ENCODE measurements around the gene ABCG4. TPM values are rescaled to one million over a fixed set of nuclear protein-coding genes. Genes with fewer than 3 reads are reported as not detected.

ABCG4 gene
- total and polyA plus RNA-seq, 2 of the 8 experiments (the other 6 are each of a cell fraction or from before 2014, with no cell fraction given), result 1.8 to 2.3 TPM

DNA sequence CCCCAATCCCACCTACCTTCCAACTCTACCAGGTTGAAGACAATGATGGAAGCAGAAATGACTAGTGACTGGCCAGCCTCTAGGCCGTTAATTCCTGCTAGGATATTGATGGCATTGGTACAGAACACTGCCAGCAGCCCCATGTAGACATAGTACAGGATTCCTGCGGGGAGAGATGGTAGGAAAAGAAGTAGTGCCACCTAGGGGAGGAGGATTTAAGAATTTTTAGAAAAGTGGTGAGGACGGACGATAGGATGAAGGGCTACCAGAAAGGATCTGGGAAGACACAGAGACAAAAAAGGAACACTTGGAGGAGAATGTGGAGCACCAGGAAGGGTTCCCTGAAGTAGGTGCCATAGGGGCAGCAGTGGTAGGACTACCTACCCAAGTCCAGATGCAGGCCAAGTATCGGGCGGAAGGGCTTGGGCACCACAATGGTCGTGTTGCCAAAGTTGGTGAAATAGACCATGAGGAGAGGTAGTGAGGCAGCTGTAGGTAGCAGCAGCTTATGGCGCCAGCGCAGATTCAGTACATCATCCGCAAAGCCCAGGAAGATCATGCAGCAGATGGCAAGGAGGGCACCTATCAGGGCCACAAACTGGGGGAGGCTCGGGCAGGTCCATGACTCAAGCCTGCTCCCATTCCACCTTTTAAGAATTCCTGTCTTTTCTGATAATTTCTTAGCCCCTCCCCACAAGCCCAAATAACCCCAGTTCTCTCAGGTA lies 48.4 kb upstream of the ABCG4 start:
- 53% methylated on average over 11 of the region's 11 CpGs; no CpG with 5 or more reads in 1 of the 2 experiments for WGBS, 2 experiments (ENCODE audit: extremely low coverage in 1 of 2, insufficient coverage in 1 of 2, insufficient read length in 1 of 2, insufficient replicate concordance in 2 of 2, low coverage in 1 of 2, low lambda C conversion rate in 2 of 2, missing lambda C conversion rate in 1 of 2)
- Histone ChIP-seq H3K23me2 (ENCODE audit: low read depth, low read length) (peaks cover 17% of the 10 kb centered on the region), H3K27me3 (replicated peaks in 1 of 4; ENCODE audit: control insufficient read depth in 3 of 4, extremely low read depth in 1 of 4, insufficient read depth in 3 of 4, low read length in 3 of 4) (no peaks in the 10 kb centered on the region), H2BK120ac (replicated peaks; ENCODE audit: low read depth, low read length) (no peak overlapping the region), H3K36me3 (ENCODE audit: control insufficient read depth in 2 of 4, insufficient read depth in 4 of 4, low read length in 3 of 4) (peaks cover 5 to 24% (median 16%) of the 10 kb centered on the region in 4 experiments; a peak in 6 of 8 replicates), H3K4me2 (ENCODE audit: insufficient read depth in 1 of 2, low read depth in 2 of 2, low read length in 2 of 2) (peak overlapping the region; percentile 92 to 98), H2AK5ac (ENCODE audit: low read depth, low read length) (peak overlapping the region; percentile 99), H3K18ac (ENCODE audit: extremely low read depth, low read length) (0 out of 2 replicates have a peak overlapping the region, but pooled peaks have one; percentile 43), H3K56ac (replicated peaks; ENCODE audit: insufficient read length, low read depth, low read length) (no peak overlapping the region), H3K14ac (ENCODE audit: insufficient read length) (no peak overlapping the region), H3K79me2 (ENCODE audit: control insufficient read depth in 1 of 2, insufficient read depth in 2 of 2, low read length in 2 of 2) (peaks cover 0 to 12% of the 10 kb centered on the region in 2 experiments; a peak in 2 of 4 replicates), H3K27ac (ENCODE audit: low read depth, low read length) (no peak overlapping the region), H4K5ac (ENCODE audit: insufficient read length, low read depth, low read length) (no peak overlapping the region), H3K9ac (replicated peaks in 1 of 4; ENCODE audit: extremely low read depth in 1 of 4, low read depth in 3 of 4, low read length in 3 of 4) (peak overlapping the region in 3 of 4 experiments; percentile 25 to 92 (median 90); a peak in 5 of 7 replicates), H3K79me1 (ENCODE audit: low read depth, low read length) (peaks cover 7% of the 10 kb centered on the region), H4K8ac (ENCODE audit: extremely low read depth, insufficient read depth, low read length) (no peak overlapping the region; the same call in 1 of the 2 replicates), H2BK15ac (ENCODE audit: low read length) (peak overlapping the region; percentile 95; the same call in 1 of the 2 replicates), H4K20me1 (replicated peaks in 1 of 2; ENCODE audit: control insufficient read depth in 1 of 2, insufficient read depth in 2 of 2, low read length in 2 of 2) (peaks cover 0 to 2% of the 10 kb centered on the region in 2 experiments), H4K91ac (replicated peaks; ENCODE audit: insufficient read length, low read length) (no peak overlapping the region), H2BK20ac (ENCODE audit: low read length) (peak overlapping the region; percentile 90; the same call in 1 of the 2 replicates), H3K4me3 (ENCODE audit: extremely low read depth in 1 of 4, insufficient read depth in 2 of 4, low read depth in 3 of 4, low read length in 4 of 4) (peak overlapping the region; percentile 66 to 97 (median 90)), H2AFZ (ENCODE audit: low read length) (no peak overlapping the region), H2BK12ac (ENCODE audit: low read depth, low read length) (peak overlapping the region; percentile 87; the same call in 1 of the 2 replicates), H3K4me1 (replicated peaks in 1 of 4; ENCODE audit: control insufficient read depth in 3 of 4, insufficient read depth in 4 of 4, low read length in 3 of 4) (peaks cover 3 to 11% (median 5%) of the 10 kb centered on the region in 4 experiments; a peak in 6 of 7 replicates), H3K9me3 (ENCODE audit: insufficient read depth in 2 of 2, low read depth in 1 of 2, low read length in 1 of 2) (no peaks in the 10 kb centered on the region), H3K4ac (replicated peaks; ENCODE audit: insufficient read length, low read depth, low read length) (peak overlapping the region; percentile 45), H2BK5ac (ENCODE audit: low read depth, low read length) (peak overlapping the region; percentile 78), H3K23ac (ENCODE audit: insufficient read length) (no peak overlapping the region)
- POLR2A ChIA-PET (ENCODE audit: partially characterized antibody), result interaction anchor here (8.6 kb wide), 1 partner anchor 15 kb away, joined by 141 read pairs; the partner anchor contains the start of gene HMBS
- DNase-seq (ENCODE audit: low read depth in 1 of 2, low spot score in 2 of 2), result no peak
- TF ChIP-seq CHD1 (IDR thresholded peaks at IDR 0.05; ENCODE audit: low read depth, low read length), result no peak
- TF ChIP-seq, protein P1, sequence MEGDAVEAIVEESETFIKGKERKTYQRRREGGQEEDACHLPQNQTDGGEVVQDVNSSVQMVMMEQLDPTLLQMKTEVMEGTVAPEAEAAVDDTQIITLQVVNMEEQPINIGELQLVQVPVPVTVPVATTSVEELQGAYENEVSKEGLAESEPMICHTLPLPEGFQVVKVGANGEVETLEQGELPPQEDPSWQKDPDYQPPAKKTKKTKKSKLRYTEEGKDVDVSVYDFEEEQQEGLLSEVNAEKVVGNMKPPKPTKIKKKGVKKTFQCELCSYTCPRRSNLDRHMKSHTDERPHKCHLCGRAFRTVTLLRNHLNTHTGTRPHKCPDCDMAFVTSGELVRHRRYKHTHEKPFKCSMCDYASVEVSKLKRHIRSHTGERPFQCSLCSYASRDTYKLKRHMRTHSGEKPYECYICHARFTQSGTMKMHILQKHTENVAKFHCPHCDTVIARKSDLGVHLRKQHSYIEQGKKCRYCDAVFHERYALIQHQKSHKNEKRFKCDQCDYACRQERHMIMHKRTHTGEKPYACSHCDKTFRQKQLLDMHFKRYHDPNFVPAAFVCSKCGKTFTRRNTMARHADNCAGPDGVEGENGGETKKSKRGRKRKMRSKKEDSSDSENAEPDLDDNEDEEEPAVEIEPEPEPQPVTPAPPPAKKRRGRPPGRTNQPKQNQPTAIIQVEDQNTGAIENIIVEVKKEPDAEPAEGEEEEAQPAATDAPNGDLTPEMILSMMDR (IDR thresholded peaks at IDR 0.05; ENCODE audit: control extremely low read depth in 1 of 3, insufficient read depth in 1 of 3, low read depth in 1 of 3, low read length in 3 of 3), result peak in 2 of 3 experiments; percentile 36 to 50; a peak in 3 of 4 replicates
- TF ChIP-seq RAD21 (IDR thresholded peaks at IDR 0.05 in 1 of 2, conservative IDR thresholded peaks at IDR 0.05 in 1 of 2; ENCODE audit: low read depth in 2 of 2, low read length in 2 of 2), result peak; percentile 41 to 47; a peak in 2 of 4 replicates
- CTCF ChIA-PET (ENCODE audit: partially characterized antibody), result interaction anchor here (0.7 to 2.8 kb wide), 12 partner anchors 9 to 309 kb away, joined by 3 to 11 read pairs (median 4); no protein-coding TSS in a partner anchor
- no peak for FAIRE-seq

Data from H1 (cell line).